ENCODE results near the gene RFNG. TPM values are rescaled to one million over a fixed set of nuclear protein-coding genes. Genes with fewer than 3 reads are reported as not detected.

Gene RFNG
- total RNA-seq, 2 donors from 2014 or later, result 30.6 to 32.1 TPM

DNA sequence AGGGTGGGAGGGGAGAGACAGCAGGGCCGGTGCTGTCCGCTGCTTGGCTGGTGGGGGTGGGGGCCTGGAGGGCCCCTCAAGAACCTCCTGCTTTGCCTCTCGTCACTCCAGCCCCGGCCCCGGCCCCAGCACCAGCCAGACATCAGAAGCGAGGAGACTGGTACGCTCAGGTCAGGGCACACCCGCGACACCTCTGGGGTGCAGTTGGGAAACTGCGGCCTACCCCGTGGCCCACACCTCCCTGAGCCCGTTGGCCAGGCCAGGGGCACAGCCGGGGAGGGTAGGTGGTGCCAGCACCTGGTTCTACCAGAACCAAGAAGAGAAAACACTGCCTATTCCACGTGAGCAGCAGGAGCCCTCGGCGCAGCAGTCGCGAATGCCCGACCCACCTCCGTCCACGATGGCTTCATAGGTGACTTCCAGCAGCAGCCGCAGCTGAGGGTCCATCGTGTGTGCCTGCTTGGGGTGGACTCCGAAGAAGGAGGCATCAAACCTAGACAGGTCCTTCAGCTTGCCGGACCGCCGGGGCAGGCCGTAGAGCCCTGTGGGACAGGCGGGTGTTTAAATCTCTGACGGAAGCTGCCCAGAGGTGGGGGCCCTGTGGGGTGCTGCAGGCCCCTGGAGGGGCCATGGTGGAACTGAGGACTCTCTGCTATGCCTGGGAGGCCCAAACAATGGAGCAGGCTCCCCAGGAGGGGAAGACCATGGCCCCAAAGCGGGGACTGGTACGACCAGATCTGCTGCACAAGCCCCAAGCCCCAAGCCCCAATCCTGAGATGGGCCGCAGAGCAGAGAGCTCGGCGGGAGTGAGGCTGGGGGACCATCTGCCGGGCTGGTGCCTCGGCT lies 43.5 kb upstream of the RFNG start:
- H3K27ac ChIP-seq, result no peak overlapping the region
- peaks cover 21% of the 10 kb centered on the region for H3K4me1 ChIP-seq
- H3K27me3 ChIP-seq, result no peaks in the 10 kb centered on the region
- H3K9me3 ChIP-seq, result no peaks in the 10 kb centered on the region
- H3K36me3 ChIP-seq, result peaks cover 30% of the 10 kb centered on the region
- DNase-seq, result no peak
- H3K4me3 ChIP-seq, result no peak overlapping the region
- no peak overlapping the region for H3K9ac ChIP-seq (ENCODE audit: low read depth in 2 of 2, low read length in 2 of 2)
- intact Hi-C loops (cut with DNase I), result no loop called here
- TF ChIP-seq, protein P1, sequence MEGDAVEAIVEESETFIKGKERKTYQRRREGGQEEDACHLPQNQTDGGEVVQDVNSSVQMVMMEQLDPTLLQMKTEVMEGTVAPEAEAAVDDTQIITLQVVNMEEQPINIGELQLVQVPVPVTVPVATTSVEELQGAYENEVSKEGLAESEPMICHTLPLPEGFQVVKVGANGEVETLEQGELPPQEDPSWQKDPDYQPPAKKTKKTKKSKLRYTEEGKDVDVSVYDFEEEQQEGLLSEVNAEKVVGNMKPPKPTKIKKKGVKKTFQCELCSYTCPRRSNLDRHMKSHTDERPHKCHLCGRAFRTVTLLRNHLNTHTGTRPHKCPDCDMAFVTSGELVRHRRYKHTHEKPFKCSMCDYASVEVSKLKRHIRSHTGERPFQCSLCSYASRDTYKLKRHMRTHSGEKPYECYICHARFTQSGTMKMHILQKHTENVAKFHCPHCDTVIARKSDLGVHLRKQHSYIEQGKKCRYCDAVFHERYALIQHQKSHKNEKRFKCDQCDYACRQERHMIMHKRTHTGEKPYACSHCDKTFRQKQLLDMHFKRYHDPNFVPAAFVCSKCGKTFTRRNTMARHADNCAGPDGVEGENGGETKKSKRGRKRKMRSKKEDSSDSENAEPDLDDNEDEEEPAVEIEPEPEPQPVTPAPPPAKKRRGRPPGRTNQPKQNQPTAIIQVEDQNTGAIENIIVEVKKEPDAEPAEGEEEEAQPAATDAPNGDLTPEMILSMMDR (IDR thresholded peaks at IDR 0.05), result no peak

DNA sequence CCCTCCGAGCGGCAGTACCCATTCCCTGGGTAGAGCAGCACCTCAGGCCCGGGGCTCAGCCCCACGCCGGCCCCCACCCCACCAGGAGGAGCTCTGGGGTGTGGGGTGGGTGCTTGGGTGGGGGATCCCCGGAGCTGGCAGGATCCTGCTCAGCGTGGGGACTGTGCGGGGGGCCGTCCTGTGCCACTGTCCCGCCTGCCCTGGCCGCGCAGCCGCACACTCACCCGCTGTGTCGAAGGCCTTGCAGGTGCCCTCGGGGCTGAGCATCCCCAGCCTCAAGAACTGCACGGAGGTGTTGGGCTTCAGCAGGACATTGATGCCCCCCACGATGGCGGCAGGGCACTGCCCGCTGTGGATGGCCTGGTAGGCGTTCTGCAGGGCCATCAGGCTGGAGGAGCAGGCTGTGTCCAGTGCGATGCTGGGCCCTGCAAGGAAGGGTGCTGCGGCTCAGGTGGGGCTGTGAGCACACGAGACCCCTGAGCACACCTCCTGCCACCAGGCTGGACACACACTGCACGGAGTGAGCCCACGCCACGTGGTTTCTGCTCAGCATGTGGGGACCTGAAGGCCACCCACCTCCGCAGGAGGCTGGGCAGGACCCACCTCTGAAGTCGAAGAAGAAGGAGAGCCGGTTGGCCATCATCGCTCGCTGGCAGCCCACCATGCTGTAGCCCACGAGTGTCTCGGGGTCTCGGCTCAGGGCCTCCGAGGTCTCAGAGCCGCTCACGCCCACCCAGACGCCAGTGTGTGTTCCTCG lies 41.6 kb upstream of the RFNG start:
- Histone ChIP-seq H3K36me3 (peaks cover 47% of the 10 kb centered on the region), H3K9ac (ENCODE audit: low read depth in 2 of 2, low read length in 2 of 2) (no peak overlapping the region), H3K4me3 (no peak overlapping the region), H3K27me3 (no peaks in the 10 kb centered on the region), H3K4me1 (peaks cover 11% of the 10 kb centered on the region), H3K9me3 (no peaks in the 10 kb centered on the region), H3K27ac (no peak overlapping the region)
- intact Hi-C loops (cut with DNase I), result no loop called here
- no peak for DNase-seq
- TF ChIP-seq, protein P1 (IDR thresholded peaks at IDR 0.05), result no peak

DNA sequence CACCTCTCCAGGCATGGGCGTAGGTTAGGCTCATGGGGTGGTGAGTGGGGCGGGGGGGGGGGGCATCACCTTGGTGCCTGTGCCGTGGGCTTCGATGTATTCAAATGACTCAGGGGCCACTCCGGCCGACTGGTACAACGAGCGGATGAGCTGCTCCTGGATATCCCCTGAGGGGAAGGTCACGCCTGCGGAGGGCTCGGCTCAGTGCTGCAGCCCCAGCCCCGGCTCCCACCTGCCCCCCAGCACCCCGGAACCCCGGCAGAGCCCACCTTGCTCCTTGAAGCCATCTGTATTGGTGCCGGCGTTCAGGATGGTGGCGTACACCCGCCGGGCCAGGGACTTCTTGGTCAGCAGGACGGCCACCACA lies 41.0 kb upstream of the RFNG start:
- Histone ChIP-seq H3K4me1 (peaks cover 11% of the 10 kb centered on the region), H3K27me3 (no peaks in the 10 kb centered on the region), H3K9ac (ENCODE audit: low read depth in 2 of 2, low read length in 2 of 2) (no peak overlapping the region), H3K27ac (no peak overlapping the region), H3K4me3 (no peak overlapping the region), H3K9me3 (no peaks in the 10 kb centered on the region), H3K36me3 (peaks cover 52% of the 10 kb centered on the region)
- DNase-seq, result no peak
- TF ChIP-seq, protein P1 (IDR thresholded peaks at IDR 0.05), result no peak
- intact Hi-C loops (cut with DNase I), result no loop called here

DNA sequence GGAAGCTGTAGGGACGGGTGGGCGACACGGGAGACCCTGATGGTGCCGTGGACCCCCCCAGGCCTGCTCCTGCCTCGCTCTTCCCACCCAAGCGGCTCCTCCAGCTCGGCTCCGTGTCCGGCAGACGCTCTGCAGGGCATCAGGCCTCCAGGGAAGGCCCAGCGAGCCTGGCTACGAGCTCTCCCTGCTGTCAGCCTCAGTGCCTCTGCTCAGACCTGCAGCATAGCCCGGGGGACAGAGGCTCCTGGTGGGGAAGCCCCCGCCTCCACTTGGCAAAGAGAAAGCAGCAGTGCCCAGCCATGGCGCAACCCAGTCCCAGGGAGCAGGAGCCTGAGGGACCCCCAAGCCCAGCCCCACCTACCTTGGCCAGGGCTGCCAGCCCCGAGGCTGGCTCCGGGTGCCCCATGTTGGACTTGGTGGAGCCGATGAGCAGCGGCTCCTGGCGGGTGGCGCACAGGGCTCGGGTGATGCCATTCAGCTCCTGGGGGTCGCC lies 40.5 kb upstream of the RFNG start:
- Histone ChIP-seq H3K9ac (ENCODE audit: low read depth in 2 of 2, low read length in 2 of 2) (no peak overlapping the region), H3K27me3 (no peaks in the 10 kb centered on the region), H3K9me3 (no peaks in the 10 kb centered on the region), H3K4me3 (no peak overlapping the region), H3K36me3 (peaks cover 57% of the 10 kb centered on the region), H3K27ac (no peak overlapping the region), H3K4me1 (peaks cover 10% of the 10 kb centered on the region)
- intact Hi-C loops (cut with DNase I), result no loop called here
- no peak for DNase-seq
- TF ChIP-seq, protein P1 (IDR thresholded peaks at IDR 0.05), result no peak

DNA sequence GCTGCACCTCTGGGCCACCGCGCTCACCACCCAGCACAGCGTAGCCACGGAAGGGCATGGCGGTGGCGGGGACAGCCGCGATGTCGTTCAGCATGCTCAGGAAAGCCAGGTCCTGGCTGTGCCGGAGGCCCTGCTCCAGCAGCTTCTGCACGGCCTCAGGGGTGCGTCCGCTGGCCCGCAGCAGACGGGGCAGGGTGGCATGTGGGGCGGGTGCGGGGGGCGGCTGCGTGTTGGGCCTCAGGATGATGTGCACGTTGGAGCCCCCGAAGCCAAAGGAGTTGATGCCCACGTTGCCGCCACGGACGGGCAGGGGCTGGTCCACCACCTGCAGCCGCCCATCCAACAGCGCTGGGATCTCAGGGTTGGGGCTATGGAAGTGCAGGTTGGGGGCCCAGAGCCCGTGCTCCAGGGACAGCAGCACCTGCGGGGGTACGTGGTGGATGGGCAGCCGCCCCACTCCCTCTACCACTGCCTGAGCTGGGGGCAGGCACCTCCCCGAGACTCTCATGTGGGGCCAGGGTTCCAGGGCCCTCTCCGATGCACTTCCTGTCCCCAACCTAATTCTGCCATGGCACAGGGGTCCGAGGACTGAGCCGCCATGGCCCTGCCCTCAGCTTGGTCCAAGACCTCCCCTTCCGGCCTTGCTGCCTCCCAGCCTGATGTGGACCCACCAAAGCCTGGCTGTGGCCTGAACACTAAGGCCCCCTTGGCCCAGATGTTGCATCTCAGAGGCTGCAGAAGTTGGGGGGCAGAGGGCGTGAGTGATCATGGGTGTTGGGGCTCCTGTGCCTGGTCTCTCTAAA lies 39.9 kb upstream of the RFNG start:
- Histone ChIP-seq H3K36me3 (peaks cover 64% of the 10 kb centered on the region), H3K4me1 (peaks cover 3% of the 10 kb centered on the region), H3K27me3 (no peaks in the 10 kb centered on the region), H3K9me3 (no peaks in the 10 kb centered on the region), H3K9ac (ENCODE audit: low read depth in 2 of 2, low read length in 2 of 2) (no peak overlapping the region), H3K4me3 (no peak overlapping the region), H3K27ac (no peak overlapping the region)
- intact Hi-C loops (cut with DNase I), result no loop called here
- TF ChIP-seq, protein P1 (IDR thresholded peaks at IDR 0.05), result no peak
- no peak for DNase-seq

All from colonic mucosa (tissue), 4 donors.